ENCODE measurements around the gene ATP6AP1. TPM values are rescaled to one million over a fixed set of nuclear protein-coding genes. Genes with fewer than 3 reads are reported as not detected.
A peak's percentile ranks its signal among the peaks of the same experiment; 100 is the strongest.

The ATP6AP1 gene
- total RNA-seq, 2 donors from 2014 or later = 40.8 to 75.7 TPM

DNA sequence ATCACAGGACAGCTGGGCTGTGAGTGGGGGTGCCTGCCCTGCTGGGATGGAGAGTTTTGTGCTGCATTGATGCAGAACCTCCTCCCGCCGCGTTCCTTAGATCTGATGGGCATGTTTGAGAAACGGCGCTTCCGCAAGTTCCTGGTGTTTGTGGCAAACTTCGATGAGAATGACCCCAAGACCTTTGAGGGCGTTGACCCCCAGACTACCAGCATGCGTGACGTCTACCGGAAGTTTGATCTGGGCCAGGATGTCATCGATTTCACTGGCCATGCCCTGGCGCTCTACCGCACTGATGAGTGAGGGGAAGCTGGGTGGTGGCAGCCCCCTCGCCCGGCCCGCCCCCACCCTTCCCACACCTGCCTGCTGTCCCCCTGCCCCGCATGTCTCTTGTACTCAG, 11.4 kb downstream of the ATP6AP1 start:
- Histone ChIP-seq H3K27me3 (replicated peaks; ENCODE audit: insufficient read depth) (no peaks in the 10 kb centered on the region), H3K4me3 (no peak overlapping the region), H3K36me3 (no peaks in the 10 kb centered on the region), H3K27ac (no peak overlapping the region), H3K9me3 (no peaks in the 10 kb centered on the region), H3K4me1 (ENCODE audit: control insufficient read depth in 1 of 2, low read depth in 2 of 2) (peaks cover under 1 to 20% of the 10 kb centered on the region in 2 donors)
- TF ChIP-seq, protein P1, sequence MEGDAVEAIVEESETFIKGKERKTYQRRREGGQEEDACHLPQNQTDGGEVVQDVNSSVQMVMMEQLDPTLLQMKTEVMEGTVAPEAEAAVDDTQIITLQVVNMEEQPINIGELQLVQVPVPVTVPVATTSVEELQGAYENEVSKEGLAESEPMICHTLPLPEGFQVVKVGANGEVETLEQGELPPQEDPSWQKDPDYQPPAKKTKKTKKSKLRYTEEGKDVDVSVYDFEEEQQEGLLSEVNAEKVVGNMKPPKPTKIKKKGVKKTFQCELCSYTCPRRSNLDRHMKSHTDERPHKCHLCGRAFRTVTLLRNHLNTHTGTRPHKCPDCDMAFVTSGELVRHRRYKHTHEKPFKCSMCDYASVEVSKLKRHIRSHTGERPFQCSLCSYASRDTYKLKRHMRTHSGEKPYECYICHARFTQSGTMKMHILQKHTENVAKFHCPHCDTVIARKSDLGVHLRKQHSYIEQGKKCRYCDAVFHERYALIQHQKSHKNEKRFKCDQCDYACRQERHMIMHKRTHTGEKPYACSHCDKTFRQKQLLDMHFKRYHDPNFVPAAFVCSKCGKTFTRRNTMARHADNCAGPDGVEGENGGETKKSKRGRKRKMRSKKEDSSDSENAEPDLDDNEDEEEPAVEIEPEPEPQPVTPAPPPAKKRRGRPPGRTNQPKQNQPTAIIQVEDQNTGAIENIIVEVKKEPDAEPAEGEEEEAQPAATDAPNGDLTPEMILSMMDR (IDR thresholded peaks at IDR 0.05) = no peak
- DNase-seq (ENCODE audit: low spot score) (no peak), ATAC-seq (ENCODE audit: insufficient number of reproducible peaks, low FRiP score, low read depth) (no peak)

DNA sequence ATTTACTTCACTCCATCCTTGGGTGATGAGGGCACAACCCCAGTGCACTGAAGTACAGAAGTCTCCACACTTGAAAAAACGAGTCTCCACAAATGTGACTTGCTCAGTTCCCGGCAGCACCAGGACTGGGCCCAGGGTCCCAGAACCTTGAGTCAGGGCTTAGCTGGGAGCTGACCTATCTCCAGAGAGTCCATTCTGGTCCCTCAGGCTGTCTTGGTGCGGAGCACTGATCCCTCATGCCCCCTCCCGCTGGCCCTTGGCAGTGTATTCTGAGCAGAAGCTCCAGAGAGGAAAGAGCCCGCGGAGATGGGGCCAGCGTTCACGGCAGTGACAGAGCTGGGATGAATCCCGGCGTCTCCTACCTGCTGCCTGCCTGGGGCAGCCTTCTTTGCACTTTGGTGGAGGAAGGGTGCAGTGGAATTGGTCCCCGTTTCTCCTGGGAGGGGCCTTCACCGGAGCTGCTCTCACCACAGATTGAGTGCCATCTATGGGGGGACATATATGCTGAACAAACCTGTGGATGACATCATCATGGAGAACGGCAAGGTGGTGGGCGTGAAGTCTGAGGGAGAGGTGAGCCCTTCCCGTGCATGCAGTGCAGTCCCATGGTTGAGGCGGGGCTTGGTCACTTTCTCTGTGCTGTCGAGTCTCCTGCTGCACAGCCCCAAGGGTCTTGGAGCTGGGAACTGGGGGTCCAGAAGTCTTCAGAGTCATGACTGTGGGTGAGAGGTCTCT, 12.3 kb downstream of the ATP6AP1 start:
- Histone ChIP-seq H3K27me3 (replicated peaks; ENCODE audit: insufficient read depth) (no peaks in the 10 kb centered on the region), H3K4me1 (ENCODE audit: control insufficient read depth in 1 of 2, low read depth in 2 of 2) (peaks cover 6 to 30% of the 10 kb centered on the region in 2 donors), H3K36me3 (no peaks in the 10 kb centered on the region), H3K27ac (no peak overlapping the region), H3K4me3 (no peak overlapping the region), H3K9me3 (no peaks in the 10 kb centered on the region)
- DNase-seq (ENCODE audit: low spot score) (no peak), ATAC-seq (ENCODE audit: insufficient number of reproducible peaks, low FRiP score, low read depth) (no peak)
- TF ChIP-seq, protein P1 (IDR thresholded peaks at IDR 0.05) = no peak

DNA sequence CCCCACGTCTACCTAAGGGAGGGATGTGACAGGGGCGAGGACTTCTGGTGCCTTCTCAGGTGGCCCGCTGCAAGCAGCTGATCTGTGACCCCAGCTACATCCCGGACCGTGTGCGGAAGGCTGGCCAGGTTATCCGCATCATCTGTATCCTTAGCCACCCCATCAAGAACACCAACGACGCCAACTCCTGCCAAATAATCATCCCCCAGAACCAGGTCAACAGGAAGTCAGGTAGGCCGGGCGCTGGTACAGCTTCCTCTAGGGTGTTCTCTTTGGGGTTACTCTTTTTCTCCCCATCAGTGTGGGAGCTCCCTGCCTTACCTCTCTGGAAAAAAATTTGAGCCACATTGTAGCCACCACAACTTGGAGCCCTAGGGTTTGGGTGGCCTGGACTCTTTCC, 13.1 kb downstream of the ATP6AP1 start:
- H3K27ac ChIP-seq = no peak overlapping the region
- no peak for ATAC-seq (ENCODE audit: insufficient number of reproducible peaks, low FRiP score, low read depth)
- peaks cover 6 to 35% of the 10 kb centered on the region in 2 donors for H3K4me1 ChIP-seq (ENCODE audit: control insufficient read depth in 1 of 2, low read depth in 2 of 2)
- H3K9me3 ChIP-seq = no peaks in the 10 kb centered on the region
- no peaks in the 10 kb centered on the region for H3K27me3 ChIP-seq (replicated peaks; ENCODE audit: insufficient read depth)
- DNase-seq (ENCODE audit: low spot score) = no peak
- H3K36me3 ChIP-seq = no peaks in the 10 kb centered on the region
- TF ChIP-seq, protein P1 (IDR thresholded peaks at IDR 0.05) = no peak
- H3K4me3 ChIP-seq = no peak overlapping the region

DNA sequence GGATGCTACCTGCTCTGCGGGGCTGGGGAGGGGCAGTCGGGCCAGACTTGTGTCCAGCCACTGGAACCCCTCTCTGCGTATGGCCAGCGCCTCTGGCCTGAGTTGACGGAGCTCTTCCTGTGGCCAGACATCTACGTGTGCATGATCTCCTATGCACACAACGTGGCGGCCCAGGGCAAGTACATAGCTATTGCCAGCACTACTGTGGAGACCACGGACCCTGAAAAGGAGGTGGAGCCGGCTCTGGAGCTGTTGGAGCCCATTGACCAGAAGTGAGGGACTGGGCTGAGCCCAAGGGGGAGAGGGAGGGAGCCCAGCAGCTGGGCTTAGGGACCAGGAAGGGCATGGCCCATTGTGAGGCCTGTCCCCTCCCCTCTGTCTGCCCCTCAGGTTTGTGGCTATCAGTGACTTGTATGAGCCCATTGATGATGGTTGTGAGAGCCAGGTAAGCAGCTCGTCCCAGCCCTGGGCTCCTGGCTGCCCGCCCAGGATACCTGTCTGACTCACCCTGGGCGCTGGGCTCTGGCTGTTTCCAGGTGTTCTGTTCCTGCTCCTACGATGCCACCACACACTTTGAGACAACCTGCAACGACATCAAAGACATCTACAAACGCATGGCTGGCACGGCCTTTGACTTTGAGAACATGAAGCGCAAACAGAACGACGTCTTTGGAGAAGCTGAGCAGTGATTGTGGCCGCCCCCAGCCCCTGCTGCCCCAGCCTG, 13.7 kb downstream of the ATP6AP1 start:
- Histone ChIP-seq H3K27me3 (replicated peaks; ENCODE audit: insufficient read depth) (no peaks in the 10 kb centered on the region), H3K4me1 (ENCODE audit: control insufficient read depth in 1 of 2, low read depth in 2 of 2) (peaks cover 6 to 35% of the 10 kb centered on the region in 2 donors), H3K4me3 (no peak overlapping the region), H3K27ac (no peak overlapping the region), H3K9me3 (no peaks in the 10 kb centered on the region), H3K36me3 (no peaks in the 10 kb centered on the region)
- ATAC-seq (ENCODE audit: insufficient number of reproducible peaks, low FRiP score, low read depth) (no peak), DNase-seq (ENCODE audit: low spot score) (no peak)
- TF ChIP-seq, protein P1 (IDR thresholded peaks at IDR 0.05) = no peak

DNA sequence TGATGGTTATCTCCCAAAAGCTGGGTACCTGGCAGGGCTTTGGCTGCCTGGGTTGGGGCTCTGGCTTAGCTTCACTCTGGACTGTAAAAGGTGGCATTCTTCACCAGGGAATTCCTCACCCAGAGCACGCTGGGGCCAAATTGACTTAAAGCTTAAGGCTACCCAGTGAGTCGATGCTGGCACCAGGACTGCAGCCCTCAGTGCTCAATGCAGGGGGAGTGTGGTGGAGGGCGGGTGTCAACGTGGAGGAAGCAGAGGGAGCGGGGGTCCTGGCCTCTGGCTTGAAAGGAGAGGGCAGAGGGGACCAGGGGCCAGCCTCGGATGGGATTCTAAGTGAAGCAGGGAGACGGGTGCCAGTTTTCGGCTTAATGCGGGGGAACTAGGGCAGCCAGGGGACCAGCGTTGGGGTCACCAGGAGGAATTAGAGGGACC, 15.0 kb downstream of the ATP6AP1 start:
- no peaks in the 10 kb centered on the region for H3K27me3 ChIP-seq (replicated peaks; ENCODE audit: insufficient read depth)
- peaks cover 6 to 30% of the 10 kb centered on the region in 2 donors for H3K4me1 ChIP-seq (ENCODE audit: control insufficient read depth in 1 of 2, low read depth in 2 of 2)
- no peaks in the 10 kb centered on the region for H3K9me3 ChIP-seq
- ATAC-seq (ENCODE audit: insufficient number of reproducible peaks, low FRiP score, low read depth) = no peak
- H3K36me3 ChIP-seq = peaks cover 3% of the 10 kb centered on the region
- TF ChIP-seq, protein P1 (IDR thresholded peaks at IDR 0.05) = no peak
- peak overlapping the region; percentile 66 to 77 for H3K27ac ChIP-seq
- no peak for DNase-seq (ENCODE audit: low spot score)
- peak overlapping the region; percentile 70 for H3K4me3 ChIP-seq

Data from thoracic aorta (tissue), 2 donors.